GM21381 (cell line): ENCODE results near the gene TMCO1.
"Not testable (repeated sequence)": the region's sequence is repeated elsewhere in the genome, so short reads cannot be mapped to it uniquely, and the experiment has no call there.

Experiments used
- ATAC-seq: cut with Tn5 transposase; IDR thresholded peaks from one replicate; pipeline ENCODE4 v1.9.1; 2021; ENCODE audit warnings: mild to moderate bottlenecking, moderate library complexity; ENCODE audit not compliant: unreplicated experiment

TMCO1 gene

DNA sequence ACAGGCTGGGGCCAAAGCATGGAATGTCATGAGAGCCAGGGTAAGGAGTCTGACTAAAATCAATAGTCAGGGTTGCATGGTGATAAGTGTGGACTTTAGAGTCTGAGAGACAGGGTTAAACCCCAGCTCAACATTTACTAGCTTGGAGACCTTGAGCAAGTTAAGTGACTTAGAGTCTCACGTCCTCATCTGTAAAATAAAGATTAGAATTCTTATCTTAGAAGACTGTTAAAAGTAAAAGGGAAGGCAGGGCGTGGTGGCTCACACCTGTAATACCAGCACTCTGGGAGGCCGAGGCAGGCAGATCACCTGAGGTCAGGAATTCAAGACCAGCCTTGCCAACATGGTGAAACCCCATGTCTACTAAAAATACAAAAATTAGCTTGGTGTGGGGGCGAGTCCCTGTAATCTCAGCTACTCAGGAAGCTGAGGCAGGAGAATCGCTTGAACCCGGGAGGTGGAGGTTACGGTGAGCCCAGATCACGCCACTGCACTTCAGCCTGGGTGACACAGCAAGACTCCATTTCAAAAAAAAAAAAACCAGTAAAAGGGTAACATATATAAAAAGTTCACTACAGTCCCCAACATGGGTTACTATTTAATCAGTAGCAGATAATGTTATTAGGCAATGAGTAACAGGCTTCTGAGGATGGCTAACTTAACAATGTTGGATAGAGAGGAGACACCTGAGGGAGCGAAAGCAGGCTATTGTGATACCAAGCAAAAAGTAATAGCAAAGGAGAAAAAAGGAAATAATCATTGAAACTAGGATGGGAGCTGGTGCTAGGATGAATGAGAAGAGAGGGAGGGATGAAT is 20.8 kb downstream of the TMCO1 start:
- ATAC-seq = no peak

DNA sequence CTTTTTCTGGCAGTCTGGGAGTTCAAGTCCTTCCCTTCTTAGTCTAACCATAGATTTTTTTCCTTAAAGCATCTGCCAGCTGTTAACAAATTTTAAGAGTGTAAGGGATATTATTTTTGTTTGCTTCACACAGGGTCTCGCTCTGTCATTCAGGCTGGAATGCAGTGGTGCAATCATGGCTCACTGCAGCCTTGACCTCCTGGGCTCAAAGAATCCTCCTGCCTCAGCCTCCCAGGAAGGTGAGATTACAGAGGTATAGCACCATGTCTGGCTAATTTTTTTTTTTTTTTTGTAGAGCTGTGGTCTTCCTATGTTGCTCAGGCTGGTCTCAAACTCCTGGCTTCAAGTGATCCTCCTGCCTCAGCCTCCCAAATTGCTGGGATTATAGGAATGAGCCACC is 23.8 kb downstream of the TMCO1 start:
- not testable (repeated sequence) for ATAC-seq

DNA sequence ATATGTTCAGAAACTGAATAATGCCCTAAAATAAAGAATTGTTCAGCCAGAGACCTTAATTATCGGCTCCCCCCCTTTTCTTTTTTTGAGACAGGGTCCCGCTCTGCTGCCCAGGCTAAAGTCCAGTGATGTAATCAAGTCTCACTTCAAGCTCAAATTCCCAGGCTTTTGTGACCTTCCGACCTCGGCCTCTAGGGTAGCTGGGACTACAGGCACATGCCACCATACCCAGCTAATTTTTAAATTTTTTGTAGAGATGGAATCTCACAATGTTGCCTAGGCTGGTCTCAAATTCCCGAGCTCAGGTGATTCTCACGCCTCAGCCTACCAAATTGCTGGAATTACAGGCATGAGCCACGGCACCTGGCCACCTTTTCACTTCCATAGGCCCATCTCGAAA is 26.5 kb downstream of the TMCO1 start:
- no peak for ATAC-seq

DNA sequence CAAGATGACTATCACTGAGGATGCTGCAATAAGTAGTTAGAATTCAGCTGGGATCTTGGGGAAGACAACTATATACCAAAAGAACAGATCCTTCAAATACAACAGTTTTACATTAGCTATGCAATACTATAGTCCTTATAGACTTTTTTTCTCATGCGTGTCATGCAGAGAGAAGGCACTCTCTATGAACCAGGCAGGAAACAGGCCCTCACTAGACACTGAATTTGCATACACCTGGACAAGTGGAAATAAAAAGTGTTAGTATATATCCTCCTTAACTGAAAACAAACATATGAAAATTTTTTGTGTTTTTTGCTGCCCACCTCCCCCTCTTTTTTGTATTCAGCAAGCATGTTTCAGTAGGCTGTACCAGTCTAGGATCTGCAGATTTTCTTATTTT is 29.9 kb downstream of the TMCO1 start:
- ATAC-seq = peak; percentile 98

DNA sequence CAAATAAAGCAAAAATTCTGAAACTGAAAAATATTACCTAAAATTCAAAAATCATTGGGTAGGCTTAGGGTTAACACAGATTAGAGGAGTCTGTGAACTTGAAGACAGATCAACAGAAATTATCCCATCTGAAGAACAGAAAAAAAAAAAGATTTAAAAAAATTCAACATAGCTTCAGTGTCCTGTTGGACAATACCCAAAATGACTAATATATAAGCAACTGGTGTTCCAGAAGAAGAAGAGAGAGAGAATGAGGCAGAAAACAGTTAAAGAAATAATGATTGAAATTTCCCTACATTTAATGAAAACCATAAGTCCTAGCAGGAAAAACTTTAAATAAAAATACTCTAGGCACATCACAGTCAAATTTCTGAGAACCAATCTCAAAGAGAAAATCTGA is 31.5 kb downstream of the TMCO1 start:
- ATAC-seq = no peak

DNA sequence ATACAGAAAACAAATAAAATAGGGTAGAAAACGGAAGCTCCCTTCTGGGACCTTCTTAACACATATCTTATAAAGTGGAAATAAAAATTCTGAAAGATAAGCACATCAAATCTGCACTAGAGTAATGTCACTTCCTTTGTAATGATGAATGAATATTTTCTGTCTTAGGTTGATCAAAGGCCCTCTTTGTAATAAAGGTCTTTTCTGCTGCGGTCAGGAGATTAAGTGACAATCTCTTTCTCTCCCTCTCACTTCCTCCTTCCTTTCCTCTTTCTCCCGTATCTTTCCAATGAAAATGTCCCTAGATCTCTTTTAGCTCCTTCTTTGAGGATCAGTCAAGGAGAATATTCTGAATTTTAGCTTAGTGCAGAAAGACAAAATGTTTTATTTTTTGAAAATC is 33.8 kb downstream of the TMCO1 start:
- no peak for ATAC-seq

DNA sequence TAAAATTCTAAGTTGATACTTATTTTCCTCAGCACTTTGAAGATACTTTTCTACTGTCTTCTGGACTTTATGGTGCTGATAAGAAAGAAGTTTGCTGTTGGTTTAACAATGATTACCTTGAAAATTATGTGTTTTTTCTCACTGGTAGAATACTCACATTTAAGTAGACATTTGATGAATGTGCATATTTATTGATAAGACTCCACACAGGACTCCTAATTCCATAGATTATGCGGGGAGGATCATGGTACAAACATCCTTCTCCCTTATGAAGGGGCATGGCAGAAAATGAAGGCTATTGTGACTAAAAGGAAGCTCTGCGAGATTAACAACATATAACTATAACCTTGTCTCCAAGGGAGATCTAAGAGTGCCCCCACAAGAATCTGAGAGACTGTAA is 41.8 kb downstream of the TMCO1 start:
- ATAC-seq = no peak

DNA sequence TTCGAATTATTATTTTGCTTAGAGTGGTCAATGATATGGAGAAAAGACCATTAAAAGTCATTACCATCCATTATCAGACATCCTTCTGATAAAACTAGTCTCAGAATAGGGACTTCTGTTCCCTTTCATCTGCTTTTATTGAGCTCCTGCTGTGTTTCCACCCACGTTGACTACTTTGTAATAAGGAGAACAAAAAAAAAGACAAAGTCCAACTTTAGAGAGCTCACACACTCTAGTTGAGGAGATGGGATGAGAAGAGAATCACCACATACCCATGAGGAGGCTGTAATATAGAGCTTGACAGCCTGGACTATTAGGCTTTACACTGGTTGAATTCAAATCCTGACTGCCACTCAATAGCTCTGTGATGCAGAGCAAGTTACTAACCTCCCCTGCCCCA is 42.5 kb downstream of the TMCO1 start:
- no peak for ATAC-seq

DNA sequence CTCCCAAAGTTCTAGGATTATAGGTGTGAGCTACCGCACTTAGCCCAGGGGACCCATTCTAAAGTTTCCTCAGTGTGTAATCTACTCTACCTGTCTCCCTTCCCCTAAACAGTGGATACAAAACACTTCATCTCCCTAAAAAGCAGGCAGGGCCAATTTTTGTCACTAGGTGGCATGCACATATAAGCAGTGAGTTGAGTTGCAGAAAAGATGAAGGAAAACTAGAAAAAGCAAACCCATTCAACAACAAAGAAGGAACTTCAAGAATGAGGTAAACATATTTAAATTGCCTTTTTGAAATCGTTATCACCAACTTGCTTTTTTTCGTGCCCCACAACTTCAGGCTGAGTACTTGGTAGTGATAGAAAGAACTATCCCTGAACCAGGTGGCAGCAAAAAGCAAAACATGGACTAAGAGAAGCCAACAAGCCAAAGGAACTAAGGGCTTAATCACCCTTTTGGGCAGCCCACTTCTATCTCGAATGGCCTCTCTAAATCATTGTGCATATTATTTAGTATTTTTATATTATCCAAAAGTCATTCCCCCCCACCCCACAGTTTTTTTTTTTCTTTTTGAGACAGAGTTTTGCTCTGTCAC is 50.7 kb downstream of the TMCO1 start:
- no peak for ATAC-seq

DNA sequence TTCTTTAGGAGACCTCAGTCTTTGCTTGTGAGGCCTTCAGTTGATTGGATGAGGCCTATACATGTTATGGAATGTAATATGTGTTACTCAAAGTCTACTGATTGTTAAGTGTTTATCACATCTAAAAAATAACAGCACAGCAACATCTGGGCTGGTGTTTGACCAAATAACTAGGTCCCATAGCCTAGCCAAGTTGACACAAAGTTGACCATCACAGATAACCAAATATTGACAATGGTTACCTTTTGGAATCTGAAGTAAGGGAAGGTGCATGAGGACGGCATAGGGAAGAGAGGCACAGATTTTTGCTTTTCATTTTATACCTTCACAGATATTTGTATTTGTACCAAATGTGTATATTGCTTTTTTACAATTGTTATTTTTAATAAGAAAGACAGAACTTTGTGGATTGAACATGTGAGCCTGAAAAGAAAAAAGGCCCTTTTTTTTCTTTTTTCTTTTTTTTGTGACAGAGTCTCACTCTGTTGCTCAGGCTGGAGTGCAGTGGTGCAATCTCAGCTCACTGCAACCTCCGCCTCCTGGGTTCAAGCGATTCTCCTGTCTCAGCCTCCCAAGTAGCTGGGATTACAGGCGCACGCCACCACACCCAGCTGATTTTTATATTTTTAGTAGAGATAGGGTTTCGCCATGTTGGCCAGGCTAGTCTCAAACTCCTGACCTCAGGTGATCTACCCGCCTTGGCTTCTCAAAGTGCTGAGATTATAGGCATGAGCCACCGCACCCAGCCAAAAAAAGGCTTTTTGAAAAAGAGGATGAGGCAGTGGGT is 52.2 kb downstream of the TMCO1 start:
- ATAC-seq = not testable (repeated sequence)

DNA sequence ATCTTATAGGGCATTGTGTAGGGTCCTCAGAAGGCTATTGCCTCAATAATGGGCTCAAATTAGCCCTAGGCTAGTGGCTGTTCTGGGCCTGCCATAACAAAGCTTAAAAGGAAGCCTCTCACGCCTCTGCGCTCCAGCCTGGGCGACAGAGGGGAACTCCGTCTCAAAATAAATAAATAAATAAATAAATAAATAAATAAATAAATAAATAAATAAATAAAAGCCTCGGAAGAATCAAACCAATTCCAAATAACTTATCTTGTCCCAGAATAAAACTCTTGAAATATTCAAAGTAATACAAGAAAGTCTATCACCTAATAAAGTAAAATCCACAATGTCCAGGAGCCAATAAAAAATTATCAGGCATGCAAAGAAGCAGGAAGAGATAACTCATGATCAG is 55.9 kb downstream of the TMCO1 start:
- no peak for ATAC-seq

DNA sequence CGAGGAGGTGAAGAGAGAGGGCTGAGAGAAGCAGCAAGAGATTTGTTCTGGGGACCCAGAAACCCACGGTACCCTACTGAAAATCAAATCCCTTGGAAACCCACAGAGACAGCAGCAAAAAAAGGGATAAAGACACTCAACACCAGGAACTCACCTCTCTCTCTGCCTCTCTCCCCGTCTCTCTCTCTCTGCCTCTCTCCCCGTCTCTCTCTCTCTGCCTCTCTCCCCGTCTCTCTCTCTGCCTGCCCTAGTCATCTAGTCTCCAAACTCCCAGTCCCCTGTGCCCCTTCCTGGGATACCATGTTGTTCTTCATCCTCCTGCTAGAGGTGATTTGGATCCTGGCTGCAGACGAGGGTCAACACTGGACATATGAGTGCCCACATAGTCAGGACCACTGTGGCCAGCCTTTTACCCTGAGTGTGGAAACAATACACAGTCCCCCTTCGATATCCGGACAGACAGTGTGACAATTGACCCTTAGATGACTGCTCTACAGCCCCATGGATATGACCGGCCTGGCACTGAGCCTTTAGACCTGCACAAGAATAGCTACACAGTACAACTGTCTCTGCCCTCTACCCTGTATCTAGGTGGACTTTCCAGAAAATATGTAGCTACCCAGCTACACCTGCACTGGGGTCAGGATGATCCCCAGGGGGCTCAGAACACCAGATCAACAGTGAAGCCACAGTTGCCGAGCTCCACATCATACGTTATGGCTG is 60.5 kb downstream of the TMCO1 start:
- ATAC-seq = no peak

DNA sequence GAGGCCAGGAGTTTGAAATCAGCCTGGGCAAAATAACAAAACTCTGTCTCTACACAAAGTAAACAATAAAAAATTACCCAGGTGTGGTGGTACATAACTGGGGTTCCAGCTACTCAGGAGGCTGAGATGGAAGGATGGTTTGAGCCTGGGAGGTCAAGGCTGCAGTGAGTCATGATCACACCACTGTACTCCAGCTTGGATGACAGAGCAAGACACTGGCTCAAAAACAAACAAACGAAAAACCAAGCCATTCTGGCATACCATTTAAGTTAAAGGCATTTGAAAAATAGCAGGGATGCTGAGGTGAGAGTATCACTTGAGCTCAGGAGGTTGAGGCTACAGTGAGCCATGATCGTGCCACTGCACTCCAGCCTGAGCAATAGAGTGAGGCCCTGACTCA is 65.0 kb downstream of the TMCO1 start:
- ATAC-seq = no peak

DNA sequence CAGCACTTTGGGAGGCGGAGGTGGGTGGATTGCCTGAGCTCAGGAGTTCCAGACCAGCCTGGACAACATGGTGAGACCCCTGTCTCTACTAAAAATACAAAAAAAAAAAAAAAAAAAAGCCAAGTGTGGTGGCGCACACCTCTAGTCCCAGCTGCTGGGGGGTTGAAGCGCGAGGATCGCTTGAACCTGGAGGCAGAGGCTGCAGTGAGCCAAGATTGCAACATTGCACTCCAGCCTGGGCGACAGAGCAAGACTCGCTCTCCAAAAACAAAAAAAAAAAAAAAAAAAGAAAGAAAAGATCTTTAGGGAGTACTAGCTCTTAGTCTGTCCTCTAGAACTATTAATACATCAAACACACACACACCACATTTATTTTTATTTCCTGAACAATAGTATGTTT is 66.7 kb downstream of the TMCO1 start:
- not testable (repeated sequence) for ATAC-seq

DNA sequence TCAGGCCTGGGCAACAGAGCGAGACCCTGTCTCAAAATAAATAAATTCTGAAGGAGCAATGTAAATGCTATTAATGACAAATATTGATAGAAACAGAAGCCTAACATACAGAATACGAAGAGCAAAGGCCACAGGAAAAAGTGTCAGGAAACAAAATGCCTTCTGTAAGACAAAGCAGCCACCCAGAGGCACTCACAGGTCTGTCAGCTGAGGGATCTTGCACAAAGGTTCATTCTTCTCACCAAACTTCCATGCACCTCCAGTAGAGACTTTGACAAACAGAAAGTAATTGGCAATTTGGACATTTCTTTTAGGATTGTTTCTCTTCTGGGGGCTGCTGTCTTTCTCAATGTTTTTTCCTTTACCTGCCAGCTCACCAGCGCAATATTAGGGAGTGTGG is 69.1 kb downstream of the TMCO1 start:
- ATAC-seq = no peak

DNA sequence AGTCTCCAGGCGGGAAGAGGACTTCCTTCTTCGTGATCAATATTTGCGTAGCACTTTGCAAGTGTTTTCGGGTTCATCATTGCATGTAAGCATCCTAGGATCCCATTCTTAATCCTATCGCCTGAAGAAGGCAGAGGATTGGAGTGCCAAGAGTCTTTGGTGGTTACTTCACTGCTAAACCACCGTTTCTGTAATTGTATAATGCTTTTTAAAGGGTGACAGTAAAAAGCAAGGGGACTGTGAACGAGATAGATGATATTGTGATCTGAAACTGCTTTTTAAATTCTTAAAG is 70.0 kb downstream of the TMCO1 start:
- no peak for ATAC-seq

DNA sequence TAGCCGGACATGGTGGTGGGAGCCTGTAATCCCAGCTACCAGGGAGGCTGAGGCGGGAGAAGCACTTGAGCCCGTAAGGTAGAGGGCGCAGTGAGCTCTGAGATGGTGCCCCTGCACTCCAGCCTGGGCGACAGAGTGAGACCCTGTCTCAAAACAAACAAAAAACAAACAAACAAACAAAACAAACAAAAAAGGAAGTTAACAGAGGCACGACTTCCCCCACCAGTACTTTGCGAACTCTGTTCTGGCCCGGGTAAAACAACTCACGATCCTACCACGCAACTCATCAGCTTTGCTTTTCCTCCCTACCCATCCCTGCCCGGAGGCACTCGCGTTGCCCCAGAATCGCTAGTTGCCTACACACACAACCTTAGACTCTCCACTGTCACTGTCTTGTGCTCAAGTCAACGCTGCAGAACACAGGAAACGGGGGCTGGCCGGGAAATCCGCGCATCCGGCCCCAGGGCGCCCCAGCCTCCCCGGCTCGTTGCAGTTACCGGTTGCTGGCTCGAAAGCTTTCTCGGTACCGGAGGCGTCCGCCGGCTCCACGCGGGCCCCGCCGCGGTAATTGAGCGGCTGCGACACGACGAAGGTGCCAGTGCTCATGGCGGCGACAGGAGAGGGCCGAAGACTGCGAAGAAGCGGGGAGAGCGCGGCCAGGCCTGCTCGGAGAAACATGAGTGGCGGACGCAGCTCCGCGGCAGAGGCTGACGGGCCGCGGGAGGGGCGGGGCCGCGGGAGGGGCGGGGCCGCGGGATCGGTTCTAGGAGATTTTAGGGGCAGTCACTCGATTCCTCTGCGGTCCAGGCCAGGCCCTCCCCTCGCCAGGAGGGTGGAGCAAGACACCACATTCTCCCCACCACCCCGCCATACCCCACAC is 70.5 kb downstream of the TMCO1 start, which contains the start of gene ALDH9A1:
TSS of gene ALDH9A1 (minus strand) at position 682 of the 880 bp plus-strand sequence. CDS start at position 678, 4 bp downstream.
- ATAC-seq = peak; percentile 92

DNA sequence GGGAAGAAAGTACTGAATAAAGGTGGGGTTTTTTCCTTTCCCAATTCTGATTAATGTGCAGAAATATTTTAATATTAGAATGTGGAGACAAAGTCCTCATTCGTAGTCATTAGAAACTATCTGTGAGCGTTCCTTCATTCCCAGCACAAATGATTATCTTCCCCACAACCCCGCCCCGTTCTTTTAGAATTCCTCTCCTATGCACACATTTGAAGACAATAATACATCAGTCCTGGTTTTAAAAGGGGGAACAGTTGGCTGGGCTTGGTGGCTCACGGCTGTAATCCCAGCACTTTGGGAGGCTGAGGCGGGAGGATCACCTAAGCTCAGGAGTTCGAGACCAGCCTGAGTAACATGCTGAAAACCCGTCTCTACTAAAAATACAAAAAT is 71.2 kb downstream of the TMCO1 start:
- ATAC-seq = no peak

DNA sequence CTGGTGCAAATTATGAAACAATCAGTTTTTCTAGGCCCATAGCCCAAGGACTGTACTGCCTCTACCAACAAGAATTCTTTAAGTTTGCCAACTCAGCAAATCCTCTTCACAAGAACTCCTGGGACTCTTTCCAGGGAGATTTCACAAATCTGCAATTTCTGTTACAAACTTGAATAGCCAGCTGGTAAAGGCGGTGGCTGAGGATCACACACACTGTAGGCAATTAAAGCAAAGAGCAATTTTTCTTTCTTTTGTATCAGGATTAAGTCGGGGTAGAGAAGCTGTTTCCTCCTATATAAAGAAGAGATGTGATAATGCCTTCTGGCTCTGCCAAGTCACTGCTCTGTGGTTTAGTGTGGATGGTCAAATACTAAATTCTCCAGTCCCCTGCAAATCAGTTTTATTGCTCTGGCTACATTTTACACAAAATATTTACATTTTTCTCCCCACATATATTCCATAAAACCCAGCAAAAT is 72.0 kb downstream of the TMCO1 start:
- no peak for ATAC-seq

DNA sequence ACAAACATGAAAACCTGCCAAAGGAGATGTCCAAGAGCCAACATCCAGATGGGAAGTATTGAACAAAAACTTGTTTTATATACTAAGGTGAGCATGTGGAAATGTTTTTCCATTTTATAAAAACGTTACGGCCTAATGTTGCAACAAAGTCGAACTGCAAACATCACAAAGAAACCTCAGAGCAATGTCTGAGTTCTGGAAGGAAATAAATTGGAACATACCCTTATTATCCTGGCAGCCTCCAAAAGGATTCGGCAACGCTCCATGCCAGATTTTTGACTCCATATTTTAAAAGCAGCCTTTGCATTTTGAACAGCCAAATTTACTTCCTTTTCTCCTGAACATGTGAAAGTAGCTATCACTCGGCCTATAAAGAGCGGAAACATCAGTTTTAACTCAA is 73.6 kb downstream of the TMCO1 start:
- ATAC-seq = no peak
